Measurements from ENCODE around the gene ZEB1.
A peak's percentile ranks its signal among the peaks of the same experiment; 100 is the strongest.

Gene ZEB1
- long read RNA-seq, donor 1, full-length matches to known transcripts: 1 of 9 reads
- long read RNA-seq, donor 1, partial matches to known transcripts: 8 of 9 reads
- long read RNA-seq, donor 1, other reads (novel, unspliced or antisense): 0 of 9 reads
- long read RNA-seq, donor 2, partial matches to known transcripts: 0 of 1 reads
- long read RNA-seq, donor 2, other reads (novel, unspliced or antisense): 0 of 1 reads
- long read RNA-seq, donor 3, partial matches to known transcripts: 5 of 6 reads
- long read RNA-seq, donor 3, other reads (novel, unspliced or antisense): 0 of 6 reads
- long read RNA-seq, donor 4, partial matches to known transcripts: 7 of 8 reads
- long read RNA-seq, donor 4, other reads (novel, unspliced or antisense): 0 of 8 reads
- long read RNA-seq, donor 5, partial matches to known transcripts: 24 of 25 reads
- long read RNA-seq, donor 5, other reads (novel, unspliced or antisense): 0 of 25 reads
- long read RNA-seq, donor 6, partial matches to known transcripts: 22 of 24 reads
- long read RNA-seq, donor 6, other reads (novel, unspliced or antisense): 0 of 24 reads
- long read RNA-seq, donor 7, partial matches to known transcripts: 0 of 1 reads
- long read RNA-seq, donor 7, other reads (novel, unspliced or antisense): 0 of 1 reads
- long read RNA-seq, donor 8, partial matches to known transcripts: 0 of 5 reads
- long read RNA-seq, donor 8, other reads (novel, unspliced or antisense): 0 of 5 reads

DNA sequence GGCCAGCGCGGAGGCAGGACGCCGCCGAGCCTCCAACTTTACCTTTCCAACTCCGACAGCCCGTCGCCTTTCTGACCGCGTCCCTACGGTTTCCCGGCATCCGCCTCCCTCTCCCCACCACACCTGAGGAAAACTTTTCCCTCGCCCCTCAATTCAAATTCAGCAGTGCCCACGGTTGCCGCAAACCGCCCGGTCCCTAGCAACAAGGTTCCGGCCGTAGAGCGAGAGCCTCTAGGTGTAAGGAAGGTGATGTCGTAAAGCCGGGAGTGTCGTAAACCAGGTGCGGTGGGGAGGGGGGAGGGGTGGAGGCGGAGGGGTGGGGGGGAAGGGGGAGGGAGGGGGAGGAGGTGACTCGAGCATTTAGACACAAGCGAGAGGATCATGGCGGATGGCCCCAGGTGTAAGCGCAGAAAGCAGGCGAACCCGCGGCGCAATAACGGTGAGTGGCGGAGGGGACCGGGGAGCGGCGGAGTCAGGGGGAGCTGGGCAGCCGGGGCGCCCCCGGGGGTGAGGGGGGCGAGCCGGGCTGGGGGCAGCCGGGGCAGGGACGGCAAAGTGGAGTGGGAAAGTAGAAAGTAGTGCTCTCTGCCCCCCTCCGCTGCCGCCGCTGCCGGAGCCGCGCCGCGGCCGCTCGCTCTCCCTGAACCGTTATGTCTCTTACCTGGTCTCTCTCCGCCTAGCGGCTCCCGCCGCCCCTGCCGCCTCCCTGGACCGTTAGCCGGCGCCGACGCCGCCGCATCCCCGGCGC is at the start of gene ZEB1:
Gene ZEB1 (plus strand): TSS at position 363 of the 748 bp plus-strand sequence. CDS start 19 bp downstream, at position 382.
- peak; percentile 85 for DNase-seq

DNA sequence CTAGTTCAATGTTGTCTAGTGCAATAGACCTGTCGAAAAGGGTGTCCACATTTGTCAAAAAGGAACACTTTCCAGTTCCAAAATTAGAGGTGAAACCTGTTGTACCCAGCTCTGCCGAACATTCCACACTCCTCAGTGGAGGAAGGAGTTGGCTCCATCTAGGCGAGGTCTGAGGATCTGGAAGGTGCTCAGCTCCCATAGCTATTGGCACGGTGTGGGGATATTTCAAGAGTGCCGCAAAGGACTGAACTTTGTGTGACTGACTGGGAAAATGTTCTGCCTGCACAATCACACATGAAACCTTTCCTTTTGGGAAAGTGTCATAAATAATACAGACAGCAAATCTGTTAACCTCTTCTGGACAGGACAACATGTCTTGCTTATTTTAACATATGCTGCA is 48.1 kb upstream of the ZEB1 start:
- no peak for DNase-seq

- no peak for DNase-seq
Observed at GRCh38 chr10:31272841-31273240, 46.2 kb upstream of the ZEB1 start.

- no peak for DNase-seq
Observed at GRCh38 chr10:31273789-31274188, 45.2 kb upstream of the ZEB1 start.

DNA sequence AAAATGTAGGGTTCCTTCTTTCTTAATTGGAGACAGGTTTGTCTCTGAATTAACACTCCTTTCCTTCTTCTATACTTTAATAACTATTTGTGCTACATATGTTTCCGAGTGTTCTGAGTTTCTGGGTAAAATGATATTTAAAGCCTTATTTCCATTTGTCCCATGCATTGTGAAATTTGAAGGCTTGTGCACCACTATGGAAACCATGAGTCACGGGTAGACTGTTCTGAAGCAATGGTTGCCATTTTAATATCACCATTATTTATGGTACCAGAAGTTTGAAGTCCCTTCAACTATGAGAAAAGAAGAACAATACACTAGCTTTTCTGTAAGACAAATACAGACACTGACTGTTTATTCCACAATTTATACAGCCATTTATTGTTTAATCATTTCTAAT is 44.7 kb upstream of the ZEB1 start:
- DNase-seq: no peak

- no peak for DNase-seq
Observed at GRCh38 chr10:31278279-31278941, 40.6 kb upstream of the ZEB1 start.

DNA sequence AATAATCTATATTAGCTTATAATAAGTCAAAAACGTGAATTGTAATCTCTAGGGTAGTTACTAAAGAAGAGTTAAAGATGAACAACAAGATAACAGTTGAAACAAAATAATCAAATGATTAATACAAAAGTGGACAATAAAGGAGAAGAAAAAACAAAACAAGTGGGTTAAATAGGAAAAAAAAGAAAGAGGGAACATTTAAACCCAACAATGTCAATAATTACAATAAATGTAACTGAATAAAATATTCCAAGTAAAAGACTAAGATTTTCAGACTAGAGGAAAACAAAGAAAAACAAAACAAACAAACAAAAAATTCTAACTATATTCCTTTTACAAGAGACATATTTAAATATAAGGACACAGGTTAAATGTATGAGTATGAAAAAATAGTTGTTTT is 38.0 kb upstream of the ZEB1 start:
- DNase-seq: no peak

GRCh38 chr10:31288001-31288400 is 31.0 kb upstream of the ZEB1 start:
- no peak for DNase-seq

DNA sequence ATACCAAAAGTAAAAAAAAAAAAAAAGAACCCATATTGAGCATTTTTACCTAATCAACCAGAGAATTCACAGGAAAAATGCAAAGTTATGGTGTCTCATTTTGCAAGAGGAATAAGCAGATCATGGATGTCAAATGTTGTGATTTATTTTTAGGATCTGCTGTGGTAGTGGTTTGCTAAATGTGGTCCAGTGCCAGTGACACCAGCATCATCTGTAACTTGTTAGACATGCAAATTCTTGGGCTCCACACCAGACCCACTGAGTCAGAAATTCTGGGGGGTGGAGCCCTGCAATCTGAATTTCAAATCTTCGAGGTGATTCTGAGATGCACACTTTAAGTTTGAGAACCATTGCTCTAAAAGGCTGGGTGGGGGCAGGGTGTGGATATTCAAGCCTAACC is 30.1 kb upstream of the ZEB1 start:
- no peak for DNase-seq

DNA sequence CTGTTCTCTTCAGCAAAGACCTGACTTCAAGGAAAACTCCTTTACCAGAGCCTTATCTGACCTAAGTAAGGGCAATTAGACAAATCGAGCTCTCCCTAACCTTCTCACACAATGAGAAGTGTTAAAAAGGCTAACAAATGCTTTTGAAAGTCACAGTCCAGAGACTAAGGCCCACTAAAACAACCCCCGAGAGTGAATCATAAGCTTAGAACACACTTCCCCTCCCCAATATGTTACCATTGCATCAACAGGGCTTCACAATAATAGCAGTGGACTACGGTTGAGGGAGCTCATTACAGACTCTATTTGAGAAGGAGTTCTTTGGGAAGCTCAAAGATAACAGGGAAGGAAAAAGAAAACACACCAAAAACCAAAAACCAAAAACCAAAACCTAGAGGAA is 28.6 kb upstream of the ZEB1 start:
- no peak for DNase-seq

DNA sequence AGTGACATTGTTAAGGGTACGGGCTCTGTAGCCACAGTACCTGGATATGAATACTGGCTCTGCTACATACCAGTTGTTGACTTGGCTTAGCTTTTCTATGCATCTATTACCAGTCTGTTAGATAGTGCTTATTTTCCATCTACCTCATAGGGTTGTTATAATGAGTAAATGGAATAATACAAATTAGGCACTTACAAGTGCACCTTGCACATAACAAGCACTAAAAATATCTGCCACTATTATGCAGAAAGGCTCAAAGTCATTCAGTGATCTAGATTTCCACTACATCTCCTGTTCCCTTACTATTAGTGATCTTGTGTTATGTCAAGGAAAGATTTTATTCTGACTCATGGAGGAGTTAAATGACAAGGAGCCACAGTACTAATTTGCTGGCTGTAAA is 27.9 kb upstream of the ZEB1 start:
- DNase-seq: no peak

GRCh38 chr10:31294558-31294957 is 24.5 kb upstream of the ZEB1 start:
- DNase-seq: no peak

GRCh38 chr10:31296754-31297153 is 22.3 kb upstream of the ZEB1 start:
- no peak for DNase-seq

GRCh38 chr10:31299119-31299518 is 19.9 kb upstream of the ZEB1 start:
- DNase-seq: no peak

GRCh38 chr10:31303212-31303611 is 15.8 kb upstream of the ZEB1 start:
- DNase-seq: no peak

- no peak for DNase-seq
Observed at GRCh38 chr10:31304291-31304970, 14.6 kb upstream of the ZEB1 start.

DNA sequence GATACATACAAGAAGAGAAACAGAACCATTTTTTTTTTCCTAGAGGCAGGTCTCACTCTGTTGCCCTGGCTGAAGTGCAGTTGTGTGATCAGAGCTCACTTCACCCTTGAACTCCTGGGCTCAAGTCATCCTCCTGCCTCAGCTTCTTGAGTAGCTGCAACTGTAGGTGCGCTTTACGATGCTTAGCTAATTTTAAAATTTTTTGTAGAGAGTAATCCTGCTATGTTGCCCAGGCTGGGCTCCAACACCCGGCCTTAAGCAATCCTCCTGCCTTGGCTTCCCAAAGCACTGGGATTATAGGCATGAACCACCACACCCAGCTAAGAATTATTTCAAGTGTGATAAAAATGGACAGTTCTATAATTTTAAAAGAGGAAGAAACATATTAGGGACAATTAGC is 5.6 kb upstream of the ZEB1 start:
- DNase-seq: no peak

GRCh38 chr10:31314256-31315150 is 4.5 kb upstream of the ZEB1 start:
- no peak for DNase-seq

- no peak for DNase-seq
Observed at GRCh38 chr10:31315453-31315852, 3.6 kb upstream of the ZEB1 start.

GRCh38 chr10:31317171-31317570 is 1.8 kb upstream of the ZEB1 start:
- no peak for DNase-seq
